Eye (tissue), 1 donor: ENCODE measurements around the gene FBN1.
A peak's percentile ranks its signal among the peaks of the same experiment; 100 is the strongest.

Source experiments
- DNase-seq: peaks from one replicate; pipeline ENCODE4 v3.0.0-alpha.2; 2015

The FBN1 gene

GRCh38 chr15:48578965-48579364, 66.5 kb downstream of the FBN1 start:
- no peak for DNase-seq

GRCh38 chr15:48577469-48577868, 68.0 kb downstream of the FBN1 start:
- no peak for DNase-seq

- DNase-seq: no peak
Measured at GRCh38 chr15:48574187-48574586, 71.3 kb downstream of the FBN1 start.

GRCh38 chr15:48573780-48574179, 71.7 kb downstream of the FBN1 start:
- no peak for DNase-seq

- DNase-seq: no peak
Measured at GRCh38 chr15:48572823-48573222, 72.7 kb downstream of the FBN1 start.

DNA sequence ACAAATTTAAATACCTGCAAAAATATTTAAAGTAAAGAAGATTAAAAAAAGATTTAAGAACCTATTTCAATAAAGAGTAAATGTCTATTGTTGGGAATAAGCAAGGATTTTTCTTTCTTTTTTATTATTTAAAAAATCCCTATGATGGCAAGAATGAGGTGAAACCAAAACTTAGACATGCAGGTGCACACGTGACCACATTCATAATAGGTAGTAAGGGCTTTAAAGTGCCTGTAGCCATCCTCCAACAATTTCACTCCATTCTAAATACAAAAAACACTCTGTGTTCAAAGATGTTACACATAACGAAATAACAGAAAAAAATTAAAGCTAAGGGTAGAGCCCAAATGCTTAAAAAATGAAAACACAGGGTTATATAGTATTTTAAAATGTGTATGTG, 74.0 kb downstream of the FBN1 start:
- DNase-seq: no peak

GRCh38 chr15:48570822-48571221, 74.7 kb downstream of the FBN1 start:
- no peak for DNase-seq

DNA sequence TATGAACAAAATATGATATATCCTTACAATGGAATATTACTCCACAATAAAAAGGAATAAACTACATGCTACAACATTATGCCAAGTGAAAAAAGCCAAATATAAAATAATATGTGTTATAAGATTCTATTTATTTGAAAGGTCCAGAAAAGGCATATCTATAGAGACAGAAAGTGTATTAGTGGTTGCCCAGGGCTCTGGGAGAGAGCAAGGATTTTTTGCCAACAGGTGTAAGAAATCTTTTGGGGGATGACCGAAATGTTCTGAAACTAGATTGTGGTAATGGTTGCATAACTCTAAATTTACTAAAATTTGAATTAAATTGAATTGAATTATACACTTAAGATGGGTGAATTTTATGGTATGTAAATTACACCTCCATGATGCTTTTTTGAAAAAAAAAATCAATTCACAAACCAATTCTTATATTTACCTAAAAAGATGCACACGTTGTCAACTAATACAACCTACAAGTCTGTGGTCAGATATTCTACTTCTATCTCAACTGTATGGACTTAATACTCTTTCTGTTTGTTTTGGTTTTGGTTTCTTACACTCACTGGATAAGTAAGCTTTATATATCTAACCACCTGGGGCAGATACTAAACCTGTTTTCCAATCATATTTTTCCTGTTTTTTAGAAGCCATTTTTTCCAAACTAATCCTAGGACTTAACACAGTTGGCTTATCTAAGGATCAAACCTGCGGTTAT, 75.8 kb downstream of the FBN1 start:
- DNase-seq: no peak

DNA sequence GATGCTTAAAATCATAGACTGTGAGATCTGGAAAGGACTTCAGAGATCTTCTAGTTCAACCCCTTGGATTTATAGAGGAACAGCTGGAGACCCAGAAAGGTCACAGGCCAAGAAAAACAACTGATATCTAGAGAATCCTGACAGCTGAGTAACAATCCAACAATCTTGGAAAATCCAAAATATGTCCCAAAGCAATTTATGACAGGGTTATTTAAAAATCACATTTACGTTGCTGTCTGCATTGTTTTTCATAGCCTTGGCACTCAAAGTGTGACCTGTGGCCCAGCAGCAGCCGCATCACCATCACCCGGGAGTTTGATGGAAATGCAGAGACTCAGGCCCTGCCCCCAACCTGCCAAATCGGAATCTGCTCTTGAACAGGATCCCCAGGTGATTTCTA, 78.8 kb downstream of the FBN1 start:
- DNase-seq: no peak

DNA sequence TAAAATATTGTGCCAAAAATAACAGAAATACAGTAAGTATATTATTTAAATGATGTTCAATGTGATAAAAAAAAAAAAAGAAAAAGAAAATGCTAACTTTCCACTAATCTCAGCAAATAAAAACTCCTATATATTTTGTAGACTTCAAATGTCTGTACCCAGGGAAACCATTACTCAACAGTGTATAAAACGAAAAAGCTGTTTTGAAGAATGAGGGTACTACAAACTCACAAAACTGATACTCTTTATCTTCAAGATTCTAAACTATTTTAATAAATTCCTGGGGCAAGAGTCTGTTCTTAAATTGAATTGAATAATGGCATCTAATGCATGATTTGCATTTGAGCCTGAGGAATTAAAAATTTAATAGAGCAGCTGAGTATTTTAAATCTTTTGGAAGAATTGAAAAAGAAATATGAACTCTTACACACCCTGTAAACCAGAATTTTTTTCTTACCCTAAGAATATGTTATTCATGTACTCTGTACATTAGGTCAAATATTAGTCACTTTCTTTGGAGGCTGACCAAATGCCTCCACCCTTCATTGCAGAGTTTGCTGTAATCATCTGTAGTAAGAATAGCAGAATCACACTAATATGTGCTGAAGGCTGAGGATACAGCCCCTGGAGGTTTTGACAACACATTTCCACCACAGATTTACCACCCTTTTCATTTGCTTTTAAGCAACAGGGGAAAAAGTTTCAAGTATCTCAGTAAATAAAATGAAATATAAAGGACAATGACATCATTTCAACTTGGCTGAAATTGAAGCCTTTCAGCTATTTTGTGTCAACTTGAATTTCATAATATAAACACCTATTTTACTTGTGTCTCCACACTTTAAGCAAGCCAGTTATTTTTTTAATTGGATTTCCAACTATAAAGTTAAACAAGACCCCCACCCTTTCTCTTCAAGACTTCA, 79.7 kb downstream of the FBN1 start:
- peak; percentile 65 for DNase-seq

- DNase-seq: no peak
Measured at GRCh38 chr15:48564690-48565089, 80.8 kb downstream of the FBN1 start.

DNA sequence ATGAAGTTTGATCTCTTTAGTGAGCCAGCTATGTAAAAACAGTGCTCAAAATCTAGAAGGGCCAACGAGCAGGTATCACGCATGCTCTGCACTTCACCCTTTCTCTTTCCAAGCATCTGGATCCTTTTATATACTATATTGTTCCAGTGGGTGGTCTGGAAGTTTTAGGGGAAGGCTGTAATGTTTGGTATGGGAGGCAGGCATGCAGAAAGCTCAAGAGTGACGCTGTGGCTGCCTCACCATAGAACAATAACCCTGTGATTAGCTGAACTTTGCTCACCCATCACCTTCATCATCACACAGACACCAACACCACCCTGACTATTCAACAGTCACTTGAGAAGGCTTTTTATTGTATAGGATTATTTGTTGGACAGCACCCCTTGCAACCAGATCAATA, 81.6 kb downstream of the FBN1 start:
- DNase-seq: peak; percentile 75

DNA sequence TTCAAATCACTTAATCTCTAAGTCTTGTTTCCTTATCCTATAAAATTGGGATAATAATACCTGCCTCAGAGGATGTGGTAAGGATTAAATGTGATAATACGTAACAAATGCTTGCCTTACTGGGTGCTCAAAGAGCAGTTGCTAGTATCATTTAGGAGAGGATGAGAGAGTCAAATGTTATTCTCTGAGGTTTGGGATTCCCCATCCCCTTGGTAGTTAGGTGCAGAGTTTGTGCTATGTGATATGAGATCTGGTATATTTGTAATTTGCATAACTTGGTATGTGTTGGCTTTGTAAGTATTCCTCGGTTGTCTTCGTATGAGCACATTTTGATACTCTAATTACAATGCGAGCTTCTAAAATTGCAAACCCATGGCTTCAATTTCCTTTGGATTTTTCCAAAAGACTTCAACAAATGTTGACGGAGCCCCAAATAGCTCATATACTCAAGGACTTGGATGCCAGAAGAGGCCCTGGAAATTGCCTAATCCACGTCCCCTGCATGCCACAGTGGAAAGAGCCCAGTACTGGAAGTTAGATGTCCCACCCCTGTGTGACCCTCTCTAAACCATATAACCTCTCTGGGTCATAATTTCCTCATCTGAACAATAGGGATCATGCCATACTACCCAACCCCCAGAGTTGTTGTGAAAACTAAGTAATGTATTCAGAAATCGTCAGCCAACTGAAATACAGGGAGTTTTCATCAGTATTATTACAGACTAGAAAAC, 85.0 kb downstream of the FBN1 start:
- no peak for DNase-seq

- DNase-seq: peak; percentile 69
Measured at GRCh38 chr15:48559285-48559684, 86.2 kb downstream of the FBN1 start.

- no peak for DNase-seq
Measured at GRCh38 chr15:48558226-48558625, 87.3 kb downstream of the FBN1 start.

DNA sequence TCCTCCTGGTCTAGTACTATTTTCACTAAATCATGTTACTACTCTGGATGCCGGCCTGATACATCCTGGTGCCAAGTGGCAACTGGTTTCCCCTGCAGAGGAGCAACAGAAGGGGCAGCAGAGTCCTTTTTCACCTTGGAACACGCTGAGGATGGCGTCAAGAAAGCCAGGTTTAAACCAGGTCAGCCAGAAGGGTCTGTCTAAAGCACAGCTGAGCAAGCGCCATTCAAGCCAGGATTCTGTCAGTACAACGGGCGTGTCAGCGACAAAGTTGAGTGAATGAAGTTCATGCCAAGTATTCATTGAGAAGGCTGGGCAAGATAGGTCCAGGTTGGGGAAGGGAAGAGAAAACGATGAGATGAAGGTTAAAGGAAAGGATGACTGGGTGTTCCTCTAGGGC, 88.2 kb downstream of the FBN1 start:
- no peak for DNase-seq

DNA sequence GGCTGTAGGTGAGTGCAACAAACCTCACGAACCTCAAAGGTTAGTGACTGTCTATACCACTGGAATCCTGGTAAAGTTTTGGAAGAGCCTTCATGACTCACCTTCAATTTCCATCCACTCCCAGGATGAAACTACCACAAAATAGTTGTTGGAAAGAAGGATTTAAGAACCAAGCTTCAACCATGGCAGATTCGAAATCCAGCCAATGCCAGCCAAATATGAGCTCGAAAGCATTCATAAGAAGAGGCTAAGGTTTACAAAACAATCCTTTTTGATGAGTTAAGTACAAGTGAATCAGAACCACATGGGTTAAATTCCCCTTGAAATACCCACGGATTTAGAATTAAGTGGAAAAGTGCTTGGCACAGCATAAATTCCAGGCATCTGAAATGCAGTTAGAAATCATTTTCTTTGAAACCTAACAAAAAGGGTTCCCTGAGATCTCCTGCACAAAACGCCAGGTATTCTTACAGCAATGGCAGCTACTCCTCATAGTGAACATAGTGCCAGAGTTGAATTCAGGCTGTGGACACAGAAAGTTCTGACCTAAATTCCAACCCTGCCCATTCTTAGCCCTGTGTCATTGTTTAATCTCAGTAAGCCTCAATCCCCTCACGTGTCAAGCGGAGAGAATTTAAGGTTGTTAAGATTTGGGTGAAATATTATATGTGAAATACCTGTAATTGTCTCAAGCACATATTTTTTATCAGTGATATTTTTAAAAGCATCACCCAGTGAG, 89.2 kb downstream of the FBN1 start:
- DNase-seq: no peak

GRCh38 chr15:48555241-48555881, 90.1 kb downstream of the FBN1 start:
- peak; percentile 73 for DNase-seq

- DNase-seq: no peak
Measured at GRCh38 chr15:48554112-48554511, 91.4 kb downstream of the FBN1 start.

- DNase-seq: no peak
Measured at GRCh38 chr15:48553559-48553958, 92.0 kb downstream of the FBN1 start.

DNA sequence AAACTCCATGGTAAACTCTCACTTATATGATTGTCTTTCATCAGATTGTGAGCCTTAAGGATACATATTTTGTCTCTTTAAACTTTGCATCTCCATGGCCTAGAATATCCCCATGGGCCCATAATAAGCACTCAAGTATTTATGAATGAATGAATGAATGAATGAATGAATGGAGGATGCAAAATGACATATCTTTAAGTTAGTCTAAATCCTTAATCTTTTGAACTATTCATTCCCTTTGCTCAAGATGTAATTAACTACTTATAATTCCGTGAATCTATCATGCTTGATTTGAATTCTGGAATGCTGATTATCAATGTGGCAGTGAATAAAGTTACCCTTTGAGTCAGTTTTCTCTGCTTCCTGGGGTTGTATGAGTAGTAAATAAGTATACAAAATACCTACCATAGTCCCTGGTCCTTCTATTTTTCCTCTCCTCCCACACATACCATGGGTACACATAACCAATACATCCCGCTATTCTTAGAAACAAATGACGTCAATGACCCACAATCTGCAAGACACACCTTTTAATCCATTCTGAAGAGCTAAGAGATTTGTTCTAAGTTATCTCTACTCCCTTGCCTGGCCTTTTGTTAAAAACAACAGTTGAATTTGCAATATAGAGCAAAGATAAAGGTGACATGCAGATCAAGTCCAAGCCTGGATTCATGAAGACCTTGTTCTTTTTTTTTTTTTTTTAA, 94.5 kb downstream of the FBN1 start:
- no peak for DNase-seq

GRCh38 chr15:48548455-48548854, 97.1 kb downstream of the FBN1 start:
- DNase-seq: no peak
